K562 (cell line): ENCODE results near the gene CCDC144A. TPM values are rescaled to one million over a fixed set of nuclear protein-coding genes. Genes with fewer than 3 reads are reported as not detected.
"Not testable (repeated sequence)": the region's sequence is repeated elsewhere in the genome, so short reads cannot be mapped to it uniquely, and the experiment has no call there.

Experiments used
- ATAC-seq: fragments of 200-7000 bp; cut with Tn5 transposase; 3 replicates; pipeline ENCODE4 v1.9.1; 2020; ENCODE audit warnings: moderate library complexity
- BruUV-seq: library from RNA; stranded (reverse); fragments of 400-500 nt; replicated peaks from 2 replicates; lab custom pipeline; 2021; lab: Mats Ljungman, UMichigan
- CTCF ChIA-PET: fragments of 300-600 bp; formaldehyde crosslinking; extraction: SDS; loops from one replicate; lab custom pipeline; 2021; ENCODE audit warnings: low intra/inter-chr PET ratio; lab: Yijun Ruan, JAX
- POLR2A ChIA-PET: fragments of 300-600, 350-650 bp; sonication (Branson Sonifier 250); formaldehyde crosslinking; extraction: SDS; loops from one replicate; lab custom pipeline; 2021; ENCODE audit warnings: antibody characterized with exemption, inconsistent platforms; lab: Yijun Ruan, JAX
- DNase-seq, 4 experiments: peaks; one replicate each; pipeline versions ENCODE4 v3.0.0 to v3.0.0-alpha.2; 2011 to 2018; ENCODE audit warnings: low spot score in 3 of 4, mixed read lengths in 3 of 4; ENCODE audit errors: extremely low read depth in 1 of 4
- FAIRE-seq: peaks from 2 replicates; lab custom pipeline; 2011; peaks lifted over from hg19 to GRCh38; lab: Jason Lieb, UNC
- H2AFZ ChIP-seq: 2 replicates; pipeline ENCODE4 v1.6.0; 2011; ENCODE audit warnings: low read depth, low read length, control low read depth, inconsistent platforms
- H3K27ac ChIP-seq: fragments of 200-600 bp; 3 replicates; pipeline ENCODE4 v1.8.0; 2011; ENCODE audit warnings: low read depth, mild to moderate bottlenecking, control low read depth, inconsistent platforms, low read length, moderate library complexity, mixed read lengths; ENCODE audit errors: extremely low read depth
- H3K27me3 ChIP-seq, 2 experiments: fragments of 300-600 bp in 1 of 2; 2 replicates in 1 of 2; 3 replicates in 1 of 2; pipeline versions ENCODE4 v1.6.0 to v1.8.0; 2011; ENCODE audit warnings: inconsistent platforms in 2 of 2, low read length in 2 of 2, mild to moderate bottlenecking in 1 of 2, mixed read lengths in 1 of 2, moderate library complexity in 1 of 2; ENCODE audit not compliant: control insufficient read depth in 2 of 2, insufficient read depth in 2 of 2
- H3K36me3 ChIP-seq: fragments of 300-600 bp; 3 replicates; pipeline ENCODE4 v1.8.0; 2011; ENCODE audit warnings: mild to moderate bottlenecking, low read length, inconsistent platforms; ENCODE audit not compliant: control insufficient read depth, insufficient read depth
- H3K4me1 ChIP-seq, 2 experiments: fragments of 200-600 bp in 1 of 2; replicated peaks in 1 of 2; 2 replicates in 1 of 2; 3 replicates in 1 of 2; pipeline versions ENCODE4 v1.5.1 to v1.8.0; 2011; ENCODE audit warnings: inconsistent platforms in 2 of 2, low read length in 2 of 2, mild to moderate bottlenecking in 1 of 2, mixed read lengths in 1 of 2, moderate library complexity in 1 of 2; ENCODE audit not compliant: control insufficient read depth in 2 of 2, insufficient read depth in 2 of 2
- H3K4me2 ChIP-seq: 2 replicates; pipeline ENCODE4 v1.6.1; 2011; ENCODE audit warnings: low read length, control low read depth, inconsistent platforms, mixed read lengths; ENCODE audit not compliant: insufficient read depth
- H3K4me3 ChIP-seq: fragments of 200-600 bp; sonication (generic), shearing (Covaris generic); 2 replicates; pipeline ENCODE4 v1.5.1; 2016; ENCODE audit warnings: control low read depth, inconsistent platforms
- H3K79me2 ChIP-seq: fragments of 200-600 bp; 3 replicates; pipeline ENCODE4 v1.8.0; 2011; ENCODE audit warnings: low read length, inconsistent platforms; ENCODE audit not compliant: control insufficient read depth, insufficient read depth
- H3K9ac ChIP-seq, 2 experiments: 2 replicates each; pipeline versions ENCODE4 v1.6.0 to v1.6.1; 2011; ENCODE audit warnings: low read depth in 2 of 2, low read length in 2 of 2, control low read depth in 1 of 2, inconsistent platforms in 1 of 2, mild to moderate bottlenecking in 1 of 2, mixed read lengths in 1 of 2; ENCODE audit not compliant: insufficient read depth in 1 of 2
- H3K9me1 ChIP-seq: one replicate; pipeline ENCODE4 v1.6.0; 2011; ENCODE audit warnings: inconsistent platforms, mild to moderate bottlenecking, low read length, moderate library complexity; ENCODE audit not compliant: control insufficient read depth, insufficient read depth
- H3K9me3 ChIP-seq: replicated peaks from 2 replicates; pipeline ENCODE4 v1.5.1; 2011; ENCODE audit warnings: low read depth, low read length, inconsistent platforms; ENCODE audit not compliant: control insufficient read depth, insufficient read depth
- H4K20me1 ChIP-seq: replicated peaks from 2 replicates; pipeline ENCODE4 v1.6.1; 2011; ENCODE audit warnings: low read length, inconsistent platforms, mixed read lengths; ENCODE audit not compliant: control insufficient read depth, insufficient read depth
- JUND ChIP-seq, 2 experiments: IDR thresholded peaks; 2 replicates in 1 of 2; 3 replicates in 1 of 2; pipeline ENCODE4 v1.6.1; 2011; ENCODE audit warnings: borderline replicate concordance in 2 of 2, low read depth in 2 of 2, low read length in 2 of 2, improper control_type of control experiment in 1 of 2, missing biosample characterization in 1 of 2, missing genetic modification characterization in 1 of 2, missing genetic modification reagents in 1 of 2
- MTA3 ChIP-seq: fragments of 450-650 bp; formaldehyde crosslinking; IDR thresholded peaks from 2 replicates; pipeline ENCODE4 v1.6.1; 2017; ENCODE audit warnings: mild to moderate bottlenecking, borderline replicate concordance
- NUFIP1 ChIP-seq: fragments of 450-650 bp; IDR thresholded peaks from 2 replicates; pipeline ENCODE4 v1.6.1; 2018; ENCODE audit not compliant: partially characterized antibody
- SMAD2 ChIP-seq: fragments of 150-350 bp; IDR thresholded peaks from 2 replicates; pipeline ENCODE4 v1.6.1; 2014; ENCODE audit warnings: low read depth, mild to moderate bottlenecking, low read length
- WGBS: fragments of 100-300 bp; shearing (Covaris generic); methylation state at CpG from one replicate; pipeline ENCODE4 v1.1.6; 2016; ENCODE audit warnings: low coverage, mixed read lengths; ENCODE audit not compliant: insufficient coverage; ENCODE audit errors: missing lambda C conversion rate; 5-methylcytosine and 5-hydroxymethylcytosine counted together
- in situ Hi-C: fragments of 300-500 bp; cut with MboI; formaldehyde crosslinking; loops from 4 replicates; pipeline ENCODE4 v1.15.0; 2018; ENCODE audit warnings: inconsistent platforms, mixed read lengths
- intact Hi-C: fragments of 100-400 bp; cut with micrococcal nuclease; formaldehyde crosslinking; loops from 2 replicates; pipeline ENCODE4 v1.14.2; 2022
- polyA plus RNA-seq, 8 experiments: library from polyadenylated mRNA; depleted of rRNA in 4 of 8; stranded (reverse) in 5 of 8; unstranded in 3 of 8; fragments of >200 nt; fragmentation: Nextera tagmentation in 2 of 8; fragmentation: Illumina TruSeq in 1 of 8; extraction: Ambion mirVana in 2 of 8; extraction: Trizol in 1 of 8; gene quantifications; 2 replicates each; pipeline versions ENCODE4 v1.2.1 to v1.2.3, GENCODE V29; 2011 to 2014; ENCODE audit warnings: inconsistent platforms in 1 of 8, missing spikeins in 1 of 8
- total RNA-seq, 7 experiments: library from RNA; depleted of rRNA in 6 of 7; stranded (reverse); fragments of >200 nt in 6 of 7; fragmentation: Illumina TruSeq in 2 of 7; extraction: Trizol in 2 of 7; gene quantifications; 2 replicates each; pipeline versions ENCODE4 v1.2.1 to v1.2.3, GENCODE V29; 2011 to 2021; ENCODE audit warnings: low replicate concordance in 1 of 7

The CCDC144A gene
- total and polyA plus RNA-seq, 9 of the 15 experiments (the other 6 are each of a cell fraction or from before 2014, with no cell fraction given): 0.03 to 0.76 (median 0.36) TPM

GRCh38 chr17:16662936-16663335, 27.1 kb upstream of the CCDC144A start:
- Histone ChIP-seq H3K4me3 (no peak overlapping the region), H3K4me2 (no peak overlapping the region)
- BruUV-seq: no TSS peak
- TF ChIP-seq NUFIP1: no peak
- no peak for TF ChIP-seq MTA3
- TF ChIP-seq JUND (IDR thresholded peaks at IDR 0.05; ENCODE audit: borderline replicate concordance, low read depth, low read length): no peak
- no peak for TF ChIP-seq JUND (tag; IDR thresholded peaks at IDR 0.05; ENCODE audit: borderline replicate concordance, low read depth, low read length)
- no peak for TF ChIP-seq SMAD2
- TF ChIP-seq, all 486 proteins: peak for 0
- Histone ChIP-seq H4K20me1 (no peaks in the 10 kb centered on the region), H3K27me3 (no peaks in the 10 kb centered on the region), H3K27ac (no peak overlapping the region), H3K9ac (no peak overlapping the region), H3K36me3 (no peaks in the 10 kb centered on the region), H3K9me3 (no peaks in the 10 kb centered on the region), H3K4me1 (no peaks in the 10 kb centered on the region), H2AFZ (no peak overlapping the region), H3K79me2 (no peaks in the 10 kb centered on the region), H3K9me1 (no peaks in the 10 kb centered on the region)
- no peak for DNase-seq
- WGBS: 0% methylated on average over 1 of the region's 1 CpG
- CTCF ChIA-PET: no interaction called here
- no peak for FAIRE-seq
- intact Hi-C loops: no loop called here
- ATAC-seq: no peak
- POLR2A ChIA-PET: no interaction called here
- in situ Hi-C loops: no loop called here

DNA sequence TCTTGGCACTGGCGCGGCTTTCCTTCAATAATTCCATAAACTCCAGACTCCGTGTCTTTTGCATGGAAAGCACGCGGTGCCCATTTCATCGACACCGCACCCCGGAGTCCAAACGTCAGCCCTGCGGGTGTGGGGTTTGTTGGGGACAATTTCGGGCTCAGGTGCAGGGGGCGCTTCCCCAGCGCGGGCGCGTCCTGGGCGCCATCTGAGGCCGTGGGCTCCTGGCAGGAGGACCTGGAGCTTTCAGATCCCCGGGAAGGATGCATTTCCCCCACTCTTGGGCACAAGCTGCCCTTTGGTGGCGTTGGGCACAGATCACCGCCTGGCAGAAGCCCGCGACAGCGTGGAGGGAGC, 23.5 kb upstream of the CCDC144A start:
- FAIRE-seq, H3K4me2 ChIP-seq, H4K20me1 ChIP-seq, H3K79me2 ChIP-seq, DNase-seq, POLR2A ChIA-PET, H2AFZ ChIP-seq, H3K27ac ChIP-seq, H3K36me3 ChIP-seq, CTCF ChIA-PET, BruUV-seq, H3K27me3 ChIP-seq, H3K4me1 ChIP-seq, ATAC-seq, H3K9ac ChIP-seq, H3K9me1 ChIP-seq, H3K9me3 ChIP-seq, intact Hi-C loops, H3K4me3 ChIP-seq, in situ Hi-C loops: not testable (repeated sequence)
- 34% methylated on average over 13 of the region's 24 CpGs for WGBS

GRCh38 chr17:16666907-16667636, 23.0 kb upstream of the CCDC144A start:
- POLR2A ChIA-PET, H3K9ac ChIP-seq, H2AFZ ChIP-seq: not testable (repeated sequence)

More at GRCh38 chr17:16666907-16667636, 23.0 kb upstream of the CCDC144A start:
- H3K9me3 ChIP-seq, H4K20me1 ChIP-seq, H3K9me1 ChIP-seq, in situ Hi-C loops, ATAC-seq, H3K4me1 ChIP-seq, FAIRE-seq, H3K79me2 ChIP-seq, BruUV-seq, intact Hi-C loops, H3K36me3 ChIP-seq, CTCF ChIA-PET, H3K4me2 ChIP-seq, DNase-seq, H3K4me3 ChIP-seq, H3K27me3 ChIP-seq, H3K27ac ChIP-seq: not testable (repeated sequence)
- WGBS: 34% methylated on average over 13 of the region's 61 CpGs
